Thyroid gland (tissue), 4 donors: Measurements from ENCODE around the gene SLC35E3.
"Not testable (repeated sequence)": the region's sequence is repeated elsewhere in the genome, so short reads cannot be mapped to it uniquely, and the experiment has no call there.

Source experiments
- CTCF ChIP-seq, 6 experiments: fragments of 200-600 bp in 3 of 6; fragments of 450-650 bp in 3 of 6; sonication (generic) in 3 of 6; IDR thresholded peaks; one replicate each; pipeline ENCODE4 v1.5.1; 2016 to 2019; ENCODE audit warnings: antibody characterized with exemption in 6 of 6, mild to moderate bottlenecking in 2 of 6, inconsistent platforms in 1 of 6, moderate library complexity in 1 of 6
- POLR2A ChIP-seq, 2 donors: fragments of 450-650 bp; IDR thresholded peaks; one replicate each; pipeline ENCODE4 v1.6.1; 2017; ENCODE audit warnings: antibody characterized with exemption in 2 of 2, mild to moderate bottlenecking in 2 of 2, moderate library complexity in 1 of 2

GRCh38 chr12:68802372-68802745 is 56.4 kb downstream of the SLC35E3 start:
- TF ChIP-seq POLR2A, CTCF (IDR thresholded peaks at IDR 0.05): not testable (repeated sequence)
